Liver (tissue), 9 donors: Measurements from ENCODE around the gene DUSP10. TPM values are rescaled to one million over a fixed set of nuclear protein-coding genes. Genes with fewer than 3 reads are reported as not detected.

ENCODE experiments used
- DNase-seq: peaks from one replicate; pipeline ENCODE4 v3.0.0-alpha.2; 2017; ENCODE audit warnings: low spot score
- H3K27ac ChIP-seq, 2 donors: one replicate each; pipeline ENCODE4 v1.7.0; 2013; ENCODE audit warnings: inconsistent platforms in 2 of 2, low read length in 2 of 2, control low read depth in 1 of 2, low read depth in 1 of 2, mild to moderate bottlenecking in 1 of 2
- H3K27me3 ChIP-seq, 4 donors: one replicate each; pipeline versions ENCODE4 v1.6.1 to v1.7.0; 2013; ENCODE audit warnings: low read length in 3 of 4, inconsistent platforms in 1 of 4, mild to moderate bottlenecking in 1 of 4, moderate library complexity in 1 of 4; ENCODE audit not compliant: control insufficient read depth in 4 of 4, insufficient read depth in 4 of 4
- H3K36me3 ChIP-seq, 4 donors: one replicate each; pipeline versions ENCODE4 v1.6.1 to v1.7.0; 2013; ENCODE audit warnings: low read length in 3 of 4, mild to moderate bottlenecking in 3 of 4, low read depth in 1 of 4, moderate library complexity in 1 of 4; ENCODE audit not compliant: control insufficient read depth in 4 of 4, insufficient read depth in 3 of 4
- H3K4me1 ChIP-seq, 4 donors: one replicate each; pipeline versions ENCODE4 v1.6.1 to v1.7.0; 2013; ENCODE audit warnings: low read length in 3 of 4, mild to moderate bottlenecking in 3 of 4, moderate library complexity in 1 of 4; ENCODE audit not compliant: control insufficient read depth in 4 of 4, insufficient read depth in 4 of 4
- H3K4me3 ChIP-seq, 3 donors: one replicate each; pipeline versions ENCODE4 v1.6.1 to v1.7.0; 2013; ENCODE audit warnings: low read length in 3 of 3, control low read depth in 1 of 3, low read depth in 1 of 3, mild to moderate bottlenecking in 1 of 3
- H3K9ac ChIP-seq, 2 donors: one replicate each; pipeline ENCODE4 v1.7.0; 2013; ENCODE audit warnings: low read length in 2 of 2, mild to moderate bottlenecking in 2 of 2, moderate library complexity in 2 of 2, control low read depth in 1 of 2, low read depth in 1 of 2
- H3K9me3 ChIP-seq, 4 donors: one replicate each; pipeline versions ENCODE4 v1.6.1 to v1.7.0; 2013; ENCODE audit warnings: low read length in 3 of 4; ENCODE audit not compliant: control insufficient read depth in 4 of 4
- ATF3 ChIP-seq: IDR thresholded peaks from 2 replicates; pipeline ENCODE4 v1.6.1; 2016; ENCODE audit warnings: antibody characterized with exemption
- CTCF ChIP-seq: fragments of 150-350 bp; IDR thresholded peaks from 2 replicates; pipeline ENCODE4 v1.5.1; 2017; ENCODE audit warnings: improper control_type of control experiment, low read depth, low read length; ENCODE audit not compliant: missing input control
- EGR1 ChIP-seq, 2 donors: IDR thresholded peaks; 2 replicates each; pipeline ENCODE4 v1.6.1; 2016 to 2018; ENCODE audit warnings: antibody characterized with exemption in 2 of 2, low read depth in 2 of 2
- FOXA1 ChIP-seq: IDR thresholded peaks from 2 replicates; pipeline ENCODE4 v1.6.1; 2016; ENCODE audit warnings: antibody characterized with exemption
- FOXA2 ChIP-seq: IDR thresholded peaks from 2 replicates; pipeline ENCODE4 v1.6.1; 2016; ENCODE audit warnings: antibody characterized with exemption
- GABPA ChIP-seq, 2 donors: IDR thresholded peaks in 1 of 2; conservative IDR thresholded peaks in 1 of 2; 2 replicates each; pipeline ENCODE4 v1.6.1; 2016; ENCODE audit warnings: antibody characterized with exemption in 2 of 2, mild to moderate bottlenecking in 1 of 2, moderate library complexity in 1 of 2
- HNF4A ChIP-seq, 2 donors: conservative IDR thresholded peaks; 2 replicates each; pipeline ENCODE4 v1.6.1; 2016; ENCODE audit warnings: antibody characterized with exemption in 2 of 2, mild to moderate bottlenecking in 2 of 2
- HNF4G ChIP-seq: IDR thresholded peaks from 2 replicates; pipeline ENCODE4 v1.6.1; 2016; ENCODE audit warnings: antibody characterized with exemption
- JUND ChIP-seq, 2 donors: IDR thresholded peaks; 2 replicates each; pipeline ENCODE4 v1.6.1; 2016; ENCODE audit warnings: antibody characterized with exemption in 2 of 2
- NR2F2 ChIP-seq: IDR thresholded peaks from 2 replicates; pipeline ENCODE4 v1.6.1; 2016; ENCODE audit warnings: antibody characterized with exemption
- RAD21 ChIP-seq, 2 donors: IDR thresholded peaks; 2 replicates each; pipeline ENCODE4 v1.6.1; 2016; ENCODE audit warnings: antibody characterized with exemption in 2 of 2, mild to moderate bottlenecking in 2 of 2
- RXRA ChIP-seq, 2 donors: IDR thresholded peaks; 2 replicates each; pipeline ENCODE4 v1.6.1; 2017 to 2018; ENCODE audit warnings: antibody characterized with exemption in 2 of 2, mild to moderate bottlenecking in 1 of 2
- TAF1 ChIP-seq: conservative IDR thresholded peaks from 2 replicates; pipeline ENCODE4 v1.6.1; 2016; ENCODE audit warnings: antibody characterized with exemption, mild to moderate bottlenecking
- YY1 ChIP-seq: IDR thresholded peaks from 2 replicates; pipeline ENCODE4 v1.6.1; 2016; ENCODE audit warnings: antibody characterized with exemption, mild to moderate bottlenecking
- WGBS: extraction: QIAGEN DNeasy Blood & Tissue Kit; methylation state at CpG from one replicate; pipeline ENCODE4 v1.1.7; 2013; 5-methylcytosine and 5-hydroxymethylcytosine counted together
- polyA plus RNA-seq, 2 donors: library from polyadenylated mRNA; stranded (reverse) in 1 of 2; unstranded in 1 of 2; fragments of 200-250 nt in 1 of 2; fragments of >200 nt in 1 of 2; fragmentation: Nextera tagmentation in 1 of 2; extraction: Ambion mirVana in 1 of 2; gene quantifications; one replicate each; pipeline versions ENCODE4 v1.2.1 to v1.2.3, GENCODE V29; 2013 to 2015
- total RNA-seq, 2 donors: library from RNA; depleted of rRNA; stranded (reverse); fragments of >200 nt; gene quantifications; one replicate each; pipeline ENCODE4 v1.2.3, GENCODE V29; 2014
- TF ChIP-seq, protein P1 (sequence below): IDR thresholded peaks from 2 replicates; pipeline ENCODE4 v1.6.1; 2016; ENCODE audit warnings: antibody characterized with exemption, mild to moderate bottlenecking
- TF ChIP-seq, protein P2 (sequence below): IDR thresholded peaks from 2 replicates; pipeline ENCODE4 v1.6.1; 2016; ENCODE audit warnings: antibody characterized with exemption
- donor health status: healthy.
- donor health status: healthy.
- donor health status: healthy.
- donor health status: healthy.
- donor health status: healthy.

The DUSP10 gene
- total and polyA plus RNA-seq, 4 donors, result 6.7 to 15.4 (median 10.7) TPM

- Histone ChIP-seq H3K9ac (no peak overlapping the region), H3K36me3 (no peaks in the 10 kb centered on the region), H3K27ac (no peak overlapping the region), H3K4me3 (no peak overlapping the region), H3K4me1 (no peaks in the 10 kb centered on the region), H3K9me3 (no peaks in the 10 kb centered on the region), H3K27me3 (no peaks in the 10 kb centered on the region)
- TF ChIP-seq NR2F2, result no peak
- no peak for TF ChIP-seq EGR1 (IDR thresholded peaks at IDR 0.05; ENCODE audit: low read depth in 2 of 2)
- no peak for TF ChIP-seq RAD21 (IDR thresholded peaks at IDR 0.05)
- TF ChIP-seq TAF1, result no peak
- no peak for TF ChIP-seq HNF4G
- TF ChIP-seq HNF4A (conservative IDR thresholded peaks at IDR 0.05), result no peak
- TF ChIP-seq RXRA (IDR thresholded peaks at IDR 0.05), result no peak
- TF ChIP-seq, protein P1, sequence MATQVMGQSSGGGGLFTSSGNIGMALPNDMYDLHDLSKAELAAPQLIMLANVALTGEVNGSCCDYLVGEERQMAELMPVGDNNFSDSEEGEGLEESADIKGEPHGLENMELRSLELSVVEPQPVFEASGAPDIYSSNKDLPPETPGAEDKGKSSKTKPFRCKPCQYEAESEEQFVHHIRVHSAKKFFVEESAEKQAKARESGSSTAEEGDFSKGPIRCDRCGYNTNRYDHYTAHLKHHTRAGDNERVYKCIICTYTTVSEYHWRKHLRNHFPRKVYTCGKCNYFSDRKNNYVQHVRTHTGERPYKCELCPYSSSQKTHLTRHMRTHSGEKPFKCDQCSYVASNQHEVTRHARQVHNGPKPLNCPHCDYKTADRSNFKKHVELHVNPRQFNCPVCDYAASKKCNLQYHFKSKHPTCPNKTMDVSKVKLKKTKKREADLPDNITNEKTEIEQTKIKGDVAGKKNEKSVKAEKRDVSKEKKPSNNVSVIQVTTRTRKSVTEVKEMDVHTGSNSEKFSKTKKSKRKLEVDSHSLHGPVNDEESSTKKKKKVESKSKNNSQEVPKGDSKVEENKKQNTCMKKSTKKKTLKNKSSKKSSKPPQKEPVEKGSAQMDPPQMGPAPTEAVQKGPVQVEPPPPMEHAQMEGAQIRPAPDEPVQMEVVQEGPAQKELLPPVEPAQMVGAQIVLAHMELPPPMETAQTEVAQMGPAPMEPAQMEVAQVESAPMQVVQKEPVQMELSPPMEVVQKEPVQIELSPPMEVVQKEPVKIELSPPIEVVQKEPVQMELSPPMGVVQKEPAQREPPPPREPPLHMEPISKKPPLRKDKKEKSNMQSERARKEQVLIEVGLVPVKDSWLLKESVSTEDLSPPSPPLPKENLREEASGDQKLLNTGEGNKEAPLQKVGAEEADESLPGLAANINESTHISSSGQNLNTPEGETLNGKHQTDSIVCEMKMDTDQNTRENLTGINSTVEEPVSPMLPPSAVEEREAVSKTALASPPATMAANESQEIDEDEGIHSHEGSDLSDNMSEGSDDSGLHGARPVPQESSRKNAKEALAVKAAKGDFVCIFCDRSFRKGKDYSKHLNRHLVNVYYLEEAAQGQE, result no peak
- TF ChIP-seq ATF3, result no peak
- TF ChIP-seq FOXA2, result no peak
- TF ChIP-seq, protein P2, sequence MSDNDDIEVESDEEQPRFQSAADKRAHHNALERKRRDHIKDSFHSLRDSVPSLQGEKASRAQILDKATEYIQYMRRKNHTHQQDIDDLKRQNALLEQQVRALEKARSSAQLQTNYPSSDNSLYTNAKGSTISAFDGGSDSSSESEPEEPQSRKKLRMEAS, result no peak
- no peak for TF ChIP-seq YY1
- TF ChIP-seq GABPA (IDR thresholded peaks at IDR 0.05 in 1 of 2, conservative IDR thresholded peaks at IDR 0.05 in 1 of 2), result no peak
- 84% methylated on average over 2 of the region's 2 CpGs for WGBS
- DNase-seq, result no peak
Measured at GRCh38 chr1:221782477-221782876, 40.6 kb upstream of the DUSP10 start.

- H3K27ac ChIP-seq, result no peak overlapping the region
- H3K9me3 ChIP-seq, result no peaks in the 10 kb centered on the region
- no peaks in the 10 kb centered on the region for H3K4me1 ChIP-seq
Measured at GRCh38 chr1:221781102-221781755, 39.3 kb upstream of the DUSP10 start.

More at GRCh38 chr1:221781102-221781755, 39.3 kb upstream of the DUSP10 start:
- no peak for DNase-seq
- Histone ChIP-seq H3K9ac (no peak overlapping the region), H3K36me3 (no peaks in the 10 kb centered on the region), H3K27me3 (no peaks in the 10 kb centered on the region), H3K4me3 (no peak overlapping the region)
- no peak for TF ChIP-seq YY1
- TF ChIP-seq HNF4A (conservative IDR thresholded peaks at IDR 0.05), result no peak
- no peak for TF ChIP-seq RXRA (IDR thresholded peaks at IDR 0.05)
- no peak for TF ChIP-seq CTCF
- TF ChIP-seq FOXA1, result no peak
- TF ChIP-seq, protein P1, result no peak
- no peak for TF ChIP-seq HNF4G
- no peak for TF ChIP-seq GABPA (IDR thresholded peaks at IDR 0.05 in 1 of 2, conservative IDR thresholded peaks at IDR 0.05 in 1 of 2)
- TF ChIP-seq FOXA2, result no peak
- TF ChIP-seq TAF1, result no peak
- no peak for TF ChIP-seq JUND (IDR thresholded peaks at IDR 0.05)
- TF ChIP-seq, protein P2, result no peak
- 84% methylated on average over 7 of the region's 7 CpGs for WGBS
